GM12874 (cell line): Measurements from ENCODE around the gene ITSN1.

Experiments
- CTCF ChIP-seq: IDR thresholded peaks from 2 replicates; pipeline ENCODE4 v1.5.1; 2011; ENCODE audit warnings: low read depth, mild to moderate bottlenecking, control low read depth, low read length, moderate library complexity; ENCODE audit not compliant: insufficient read depth

ITSN1 gene

GRCh38 chr21:33799378-33800090 lies 157.2 kb downstream of the ITSN1 start:
- TF ChIP-seq CTCF = no peak

- no peak for TF ChIP-seq CTCF
Measured at GRCh38 chr21:33800753-33801423, 158.6 kb downstream of the ITSN1 start.

- TF ChIP-seq CTCF = no peak
Measured at GRCh38 chr21:33801424-33802405, 159.4 kb downstream of the ITSN1 start.

GRCh38 chr21:33802481-33802880 lies 160.2 kb downstream of the ITSN1 start:
- no peak for TF ChIP-seq CTCF

GRCh38 chr21:33808715-33809367 lies 166.5 kb downstream of the ITSN1 start:
- no peak for TF ChIP-seq CTCF

- TF ChIP-seq CTCF = no peak
Measured at GRCh38 chr21:33810766-33811165, 168.5 kb downstream of the ITSN1 start.
